Ishikawa (cell line): ENCODE data around the gene PPP2R5E.

ENCODE experiments used
- CEBPB ChIP-seq: IDR thresholded peaks from 2 replicates; pipeline ENCODE4 v1.6.1; 2012
- REST ChIP-seq: IDR thresholded peaks from 2 replicates; pipeline ENCODE4 v1.6.1; 2012; ENCODE audit warnings: low read depth, mild to moderate bottlenecking
- USF1 ChIP-seq: IDR thresholded peaks from 2 replicates; pipeline ENCODE4 v1.6.1; 2012
- ZBTB7A ChIP-seq: IDR thresholded peaks from 2 replicates; pipeline ENCODE4 v1.6.1; 2012; ENCODE audit warnings: low read depth

- TF ChIP-seq CEBPB, result no peak
- no peak for TF ChIP-seq USF1
- TF ChIP-seq REST, result no peak
- no peak for TF ChIP-seq ZBTB7A
Observed at GRCh38 chr14:63328787-63329737, 214.1 kb downstream of the PPP2R5E start.
